Measurements from ENCODE around the gene TEX28. TPM values are rescaled to one million over a fixed set of nuclear protein-coding genes. Genes with fewer than 3 reads are reported as not detected.
"Not testable (repeated sequence)": the region's sequence is repeated elsewhere in the genome, so short reads cannot be mapped to it uniquely, and the experiment has no call there.

The TEX28 gene
- total RNA-seq, 1 experiment from 2014 or later = not detected

DNA sequence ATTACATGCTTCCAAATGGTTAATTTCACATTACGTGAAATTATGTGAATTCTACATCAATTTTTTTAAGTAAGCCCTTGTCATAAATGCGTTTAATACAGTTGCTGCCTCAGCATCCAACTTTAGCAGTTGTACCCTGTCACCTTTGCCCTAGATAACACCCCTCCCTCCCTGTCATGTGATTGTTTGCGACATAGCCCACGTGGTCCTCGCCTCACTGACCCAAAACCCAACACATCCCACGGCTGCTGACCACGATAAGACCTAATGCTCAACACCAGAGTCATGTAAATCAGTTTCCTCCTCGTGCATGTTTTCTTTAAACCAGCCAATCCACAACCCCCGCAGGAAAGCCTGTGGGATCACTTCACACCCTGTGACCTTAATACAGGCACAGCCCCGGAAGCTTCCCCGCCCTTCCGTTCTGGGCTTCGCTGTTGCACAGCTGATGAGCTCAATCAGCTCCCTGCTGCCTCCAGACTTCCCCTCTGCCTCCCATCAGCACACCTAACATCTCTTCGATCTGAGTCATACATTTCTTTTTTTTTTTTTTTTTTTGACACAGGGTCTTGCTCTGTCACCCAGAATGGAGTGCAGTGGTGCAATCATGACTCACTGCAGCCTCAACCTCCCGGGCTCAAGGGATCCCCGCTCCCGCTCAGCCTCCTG is 47.4 kb downstream of the TEX28 start:
- DNase-seq (ENCODE audit: low spot score) = not testable (repeated sequence)

GRCh38 chrX:154239982-154240503 is 54.9 kb downstream of the TEX28 start:
- not testable (repeated sequence) for DNase-seq (ENCODE audit: low spot score)

GRCh38 chrX:154238939-154239559 is 55.9 kb downstream of the TEX28 start:
- DNase-seq (ENCODE audit: low spot score) = not testable (repeated sequence)

DNA sequence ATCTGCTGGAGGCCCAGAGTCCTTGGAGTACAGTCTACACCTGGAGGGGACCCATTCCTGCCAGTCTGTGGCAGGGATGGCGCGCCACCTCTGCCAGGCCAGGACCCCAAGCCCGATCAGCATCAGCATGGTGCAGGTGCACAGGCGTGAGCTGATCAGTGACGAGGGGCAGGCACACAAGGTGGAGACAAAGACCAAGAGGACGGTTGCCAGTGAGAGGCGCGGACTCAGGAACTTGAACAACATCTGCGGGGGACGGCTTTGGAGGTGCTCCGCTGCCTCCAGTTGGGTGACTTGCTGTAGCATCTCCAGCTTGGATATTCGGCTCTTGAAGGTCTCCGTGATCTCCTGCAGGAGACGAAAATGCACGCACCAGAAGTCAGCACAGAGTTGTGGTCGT is 61.3 kb downstream of the TEX28 start:
- DNase-seq (ENCODE audit: low spot score) = not testable (repeated sequence)

- DNase-seq (ENCODE audit: low spot score) = not testable (repeated sequence)
Measured at GRCh38 chrX:154231443-154231842, 63.5 kb downstream of the TEX28 start.

GRCh38 chrX:154226706-154227105 is 68.2 kb downstream of the TEX28 start:
- not testable (repeated sequence) for DNase-seq (ENCODE audit: low spot score)

DNA sequence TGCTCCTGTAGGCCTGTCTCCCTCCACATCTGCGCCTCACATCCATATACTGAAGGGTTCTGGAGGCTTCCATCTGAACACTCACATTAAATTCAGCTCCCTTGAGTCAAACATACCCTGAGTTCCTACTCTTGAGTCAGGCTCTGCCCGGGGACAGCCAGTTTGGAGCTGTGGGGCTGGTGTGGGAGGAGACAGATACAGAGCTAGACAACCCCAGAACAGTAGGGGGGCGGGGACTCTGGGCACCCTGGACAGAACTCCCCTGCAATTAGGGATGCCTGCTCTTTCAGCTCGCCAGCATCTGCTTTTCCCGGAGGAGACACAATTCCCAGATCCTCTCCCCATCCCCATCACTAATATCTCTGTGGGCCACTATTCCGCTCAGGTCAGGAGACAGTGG is 69.6 kb downstream of the TEX28 start:
- DNase-seq (ENCODE audit: low spot score) = not testable (repeated sequence)

Other genes starting within 250 kb of the TEX28 start
- 41.6 and 52.9 TPM in 2 replicates for gene MECP2, start 197.4 kb downstream of the TEX28 start, total RNA-seq (2014; rRNA removed; shearing (Covaris generic))
- gene OPN1LW, start 150.9 kb downstream of the TEX28 start, total RNA-seq (2014; rRNA removed; shearing (Covaris generic)) = not detected in 2 replicates
- gene OPN1MW, start 112.5 kb downstream of the TEX28 start, total RNA-seq (2014; rRNA removed; shearing (Covaris generic)) = not detected in 2 replicates
- gene OPN1MW2, start 75.4 kb downstream of the TEX28 start, total RNA-seq (2014; rRNA removed; shearing (Covaris generic)) = not detected in 2 replicates
- gene OPN1MW3, start 37.5 kb downstream of the TEX28 start, total RNA-seq (2014; rRNA removed; shearing (Covaris generic)) = not detected in 2 replicates
- gene TKTL1, start 671 bp upstream of the TEX28 start, total RNA-seq (2014; rRNA removed; shearing (Covaris generic)) = not detected in 2 replicates
- gene FLNA, start 79.5 kb upstream of the TEX28 start, total RNA-seq (2014; rRNA removed; shearing (Covaris generic)) = 482 and 516 TPM in 2 replicates
- gene EMD, start 84.2 kb upstream of the TEX28 start, total RNA-seq (2014; rRNA removed; shearing (Covaris generic)) = 70.5 and 87.0 TPM in 2 replicates
- 4,676 and 4,679 TPM in 2 replicates for gene RPL10, start 103.3 kb upstream of the TEX28 start, total RNA-seq (2014; rRNA removed; shearing (Covaris generic))
- 114 and 118 TPM in 2 replicates for gene DNASE1L1, start 114.1 kb upstream of the TEX28 start, total RNA-seq (2014; rRNA removed; shearing (Covaris generic))
- 60.3 and 80.6 TPM in 2 replicates for gene TAFAZZIN, start 116.4 kb upstream of the TEX28 start, total RNA-seq (2014; rRNA removed; shearing (Covaris generic))
- 162 and 181 TPM in 2 replicates for gene ATP6AP1, start 133.6 kb upstream of the TEX28 start, total RNA-seq (2014; rRNA removed; shearing (Covaris generic))
- 124 and 128 TPM in 2 replicates for gene GDI1, start 142.0 kb upstream of the TEX28 start, total RNA-seq (2014; rRNA removed; shearing (Covaris generic))
- gene FAM50A, start 149.0 kb upstream of the TEX28 start, total RNA-seq (2014; rRNA removed; shearing (Covaris generic)) = 103 and 107 TPM in 2 replicates
- 33.6 and 40.8 TPM in 2 replicates for gene PLXNA3, start 163.2 kb upstream of the TEX28 start, total RNA-seq (2014; rRNA removed; shearing (Covaris generic))
- gene LAGE3, start 184.2 kb upstream of the TEX28 start, total RNA-seq (2014; rRNA removed; shearing (Covaris generic)) = 122 and 129 TPM in 2 replicates
- 195 and 203 TPM in 2 replicates for gene UBL4A, start 191.5 kb upstream of the TEX28 start, total RNA-seq (2014; rRNA removed; shearing (Covaris generic))
- 67.2 TPM in 2 replicates for gene SLC10A3, start 195.5 kb upstream of the TEX28 start, total RNA-seq (2014; rRNA removed; shearing (Covaris generic))
- 73.0 and 89.0 TPM in 2 replicates for gene FAM3A, start 221.1 kb upstream of the TEX28 start, total RNA-seq (2014; rRNA removed; shearing (Covaris generic))

Measured in HT-29 (cell line).